HUES48 (cell line): ENCODE measurements around the gene TRIM7.
"Not testable (repeated sequence)": the region's sequence is repeated elsewhere in the genome, so short reads cannot be mapped to it uniquely, and the experiment has no call there.

Experiments used
- H3K27ac ChIP-seq: one replicate; pipeline ENCODE4 v1.7.0; 2013; ENCODE audit warnings: low read depth, low read length, inconsistent platforms
- H3K27me3 ChIP-seq: 2 replicates; pipeline ENCODE4 v1.6.1; 2013; ENCODE audit warnings: mild to moderate bottlenecking, low read length; ENCODE audit not compliant: control insufficient read depth, insufficient read depth
- H3K36me3 ChIP-seq: 2 replicates; pipeline ENCODE4 v1.6.1; 2013; ENCODE audit warnings: low read length; ENCODE audit not compliant: control insufficient read depth, insufficient read depth
- H3K4me1 ChIP-seq: 2 replicates; pipeline ENCODE4 v1.6.1; 2013; ENCODE audit warnings: mild to moderate bottlenecking, low read length; ENCODE audit not compliant: control insufficient read depth, insufficient read depth
- H3K4me3 ChIP-seq: 2 replicates; pipeline ENCODE4 v1.5.1; 2013; ENCODE audit warnings: mild to moderate bottlenecking, low read depth, low read length
- H3K9ac ChIP-seq: 2 replicates; pipeline ENCODE4 v1.6.1; 2013; ENCODE audit warnings: mild to moderate bottlenecking, low read depth, low read length, moderate library complexity
- H3K9me3 ChIP-seq: 2 replicates; pipeline ENCODE4 v1.6.1; 2013; ENCODE audit warnings: low read length; ENCODE audit not compliant: control insufficient read depth, insufficient read depth

The TRIM7 gene

DNA sequence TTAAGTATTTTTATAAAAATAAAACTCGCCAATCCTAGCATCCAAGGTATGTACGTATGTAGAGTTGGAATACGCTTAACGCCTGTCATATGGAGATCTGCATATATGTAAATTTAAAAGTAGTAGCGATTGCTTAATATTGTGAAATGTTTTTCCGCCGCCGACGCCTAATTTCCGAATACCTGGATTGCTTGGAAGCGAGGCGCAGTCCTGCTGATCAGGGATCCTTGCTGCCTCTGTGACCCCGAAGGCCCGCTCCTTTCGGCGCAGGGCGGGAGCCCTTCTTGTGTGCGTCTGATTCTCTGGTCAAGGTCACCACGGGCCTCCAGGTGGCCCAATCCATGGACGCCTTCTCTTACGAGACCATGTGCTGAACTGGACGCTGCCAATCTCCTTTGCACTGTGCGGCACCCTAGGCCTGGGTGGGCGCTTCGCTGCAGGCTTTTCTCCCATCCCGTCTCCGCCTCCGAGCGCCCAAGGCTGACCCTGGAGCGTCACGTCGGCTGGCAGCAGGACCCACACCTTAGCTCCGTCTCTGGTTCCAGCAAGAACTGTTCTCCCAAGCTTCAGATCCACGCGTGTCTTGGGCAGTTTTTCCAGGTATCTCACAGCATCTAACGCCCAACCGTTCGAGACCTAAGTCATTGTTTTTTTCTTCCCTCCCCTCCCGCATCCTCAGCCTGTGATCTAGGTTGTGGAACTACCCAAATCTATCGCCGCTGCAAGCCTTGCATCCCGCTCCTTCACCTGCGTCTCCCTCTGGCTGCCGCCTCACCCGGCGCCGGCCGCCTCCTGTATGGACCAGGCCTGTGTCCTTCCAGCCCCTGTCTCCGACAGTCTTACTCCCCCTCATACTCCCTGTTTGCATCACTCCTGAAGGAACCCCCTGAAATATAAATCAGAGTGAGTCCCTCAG lies 14.5 kb upstream of the TRIM7 start:
- no peak overlapping the region for H3K9ac ChIP-seq
- H3K27me3 ChIP-seq = peaks cover 13% of the 10 kb centered on the region
- H3K4me3 ChIP-seq = no peak overlapping the region
- H3K4me1 ChIP-seq = no peaks in the 10 kb centered on the region
- no peak overlapping the region for H3K27ac ChIP-seq
- no peaks in the 10 kb centered on the region for H3K36me3 ChIP-seq
- H3K9me3 ChIP-seq = no peaks in the 10 kb centered on the region

DNA sequence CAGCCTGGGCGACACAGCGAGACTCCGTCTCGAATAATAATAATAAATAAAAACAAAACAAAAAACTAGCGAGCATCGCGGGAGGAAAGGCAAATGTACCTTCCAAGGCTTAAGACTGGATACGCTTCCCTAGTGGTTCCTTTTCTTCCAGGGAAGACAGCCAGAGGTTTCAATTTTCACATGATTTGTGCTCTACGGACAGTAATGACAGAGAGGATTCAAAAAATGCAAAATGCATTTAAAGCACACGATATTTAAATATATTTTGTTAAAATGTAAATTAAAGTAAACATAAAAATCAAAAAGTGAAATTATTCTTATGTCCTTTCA lies 13.8 kb upstream of the TRIM7 start:
- peak overlapping the region; percentile 80 for H3K4me3 ChIP-seq
- no peaks in the 10 kb centered on the region for H3K9me3 ChIP-seq
- H3K36me3 ChIP-seq = no peaks in the 10 kb centered on the region
- H3K4me1 ChIP-seq = no peaks in the 10 kb centered on the region
- H3K27ac ChIP-seq = no peak overlapping the region
- H3K27me3 ChIP-seq = peaks cover 13% of the 10 kb centered on the region
- H3K9ac ChIP-seq = no peak overlapping the region

DNA sequence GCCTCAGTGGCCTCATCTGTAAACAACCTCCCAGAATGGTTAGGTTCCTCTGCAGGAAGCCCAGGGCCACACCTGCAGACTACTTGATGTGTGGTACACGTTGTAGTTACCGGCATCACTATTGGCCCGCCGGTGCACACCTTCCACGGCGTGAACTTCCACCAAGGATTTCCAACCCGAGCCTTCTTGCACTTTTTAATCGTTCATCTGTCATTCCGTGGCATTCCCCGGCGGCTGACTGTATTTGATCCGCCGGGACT lies 12.7 kb upstream of the TRIM7 start:
- Histone ChIP-seq H3K9ac (no peak overlapping the region), H3K9me3 (no peaks in the 10 kb centered on the region), H3K36me3 (no peaks in the 10 kb centered on the region), H3K4me1 (no peaks in the 10 kb centered on the region), H3K27me3 (peaks cover 13% of the 10 kb centered on the region), H3K4me3 (peak overlapping the region; percentile 80), H3K27ac (no peak overlapping the region)

- no peak overlapping the region for H3K9ac ChIP-seq
- H3K27me3 ChIP-seq = peaks cover 13% of the 10 kb centered on the region
- peak overlapping the region; percentile 80 for H3K4me3 ChIP-seq
- no peaks in the 10 kb centered on the region for H3K9me3 ChIP-seq
- H3K4me1 ChIP-seq = no peaks in the 10 kb centered on the region
- H3K27ac ChIP-seq = no peak overlapping the region
- no peaks in the 10 kb centered on the region for H3K36me3 ChIP-seq
These were observed 12.3 kb upstream of the TRIM7 start for GRCh38 chr5:181217111-181217802.

DNA sequence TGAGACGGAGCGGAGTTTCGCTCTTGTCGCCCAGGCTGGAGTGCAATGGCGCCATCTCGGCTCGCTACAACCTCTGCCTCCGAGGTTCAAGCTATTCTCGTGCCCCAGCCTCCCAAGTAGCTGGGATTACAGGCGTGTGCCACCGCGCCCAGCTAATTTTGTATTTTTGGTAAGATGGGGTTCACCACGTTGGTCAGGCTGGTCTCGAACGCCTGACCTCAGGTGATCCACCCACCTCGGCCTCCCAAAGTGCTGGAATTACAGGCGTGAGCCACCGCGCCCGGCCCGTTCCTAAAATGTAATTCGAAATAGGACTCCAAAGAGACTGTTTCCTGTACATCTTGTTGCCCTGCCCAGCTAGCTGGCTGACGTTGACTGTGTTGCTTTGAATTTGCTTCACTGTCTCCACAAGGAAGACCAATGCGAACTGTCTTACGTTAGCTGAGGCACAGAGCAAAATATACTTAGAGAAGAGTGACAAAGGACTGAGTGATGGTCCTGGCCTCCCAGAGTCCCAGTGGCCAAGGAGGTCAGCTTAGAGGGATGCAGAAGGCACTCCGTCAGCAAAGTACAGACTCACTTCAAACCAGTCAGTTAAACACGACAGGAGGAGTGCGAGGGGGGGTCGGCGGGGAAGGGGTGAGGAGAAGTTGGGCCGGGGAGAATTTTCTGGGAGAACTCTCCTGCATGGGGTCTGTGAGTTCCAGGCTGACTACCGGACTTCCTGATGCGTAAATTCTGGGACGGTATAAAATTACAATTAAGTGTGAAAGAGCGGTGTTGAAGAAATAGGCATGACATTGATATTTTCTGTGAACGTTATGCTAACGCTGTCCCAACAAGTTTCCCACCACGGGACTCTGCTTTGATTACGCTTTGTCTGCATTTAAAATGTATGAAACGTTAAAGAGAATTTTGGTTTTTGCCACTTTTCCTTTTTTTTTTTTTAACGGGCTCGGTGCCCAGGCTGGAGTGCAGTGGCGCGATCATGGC lies 11.3 kb upstream of the TRIM7 start:
- Histone ChIP-seq H3K4me1 (no peaks in the 10 kb centered on the region), H3K9me3 (no peaks in the 10 kb centered on the region), H3K4me3 (peak overlapping the region; percentile 80), H3K27me3 (peaks cover 13% of the 10 kb centered on the region), H3K9ac (no peak overlapping the region), H3K36me3 (no peaks in the 10 kb centered on the region), H3K27ac (no peak overlapping the region)

- peaks cover 13% of the 10 kb centered on the region for H3K27me3 ChIP-seq
- not testable (repeated sequence) for H3K9ac ChIP-seq, H3K36me3 ChIP-seq, H3K4me3 ChIP-seq, H3K4me1 ChIP-seq, H3K27ac ChIP-seq, H3K9me3 ChIP-seq
These were observed 9.3 kb upstream of the TRIM7 start for GRCh38 chr5:181214249-181214648.

- Histone ChIP-seq H3K4me3 (no peak overlapping the region), H3K9ac (no peak overlapping the region), H3K36me3 (no peaks in the 10 kb centered on the region), H3K9me3 (no peaks in the 10 kb centered on the region), H3K4me1 (no peaks in the 10 kb centered on the region), H3K27ac (no peak overlapping the region), H3K27me3 (peaks cover 13% of the 10 kb centered on the region)
These were observed 7.9 kb upstream of the TRIM7 start for GRCh38 chr5:181212934-181213333.

DNA sequence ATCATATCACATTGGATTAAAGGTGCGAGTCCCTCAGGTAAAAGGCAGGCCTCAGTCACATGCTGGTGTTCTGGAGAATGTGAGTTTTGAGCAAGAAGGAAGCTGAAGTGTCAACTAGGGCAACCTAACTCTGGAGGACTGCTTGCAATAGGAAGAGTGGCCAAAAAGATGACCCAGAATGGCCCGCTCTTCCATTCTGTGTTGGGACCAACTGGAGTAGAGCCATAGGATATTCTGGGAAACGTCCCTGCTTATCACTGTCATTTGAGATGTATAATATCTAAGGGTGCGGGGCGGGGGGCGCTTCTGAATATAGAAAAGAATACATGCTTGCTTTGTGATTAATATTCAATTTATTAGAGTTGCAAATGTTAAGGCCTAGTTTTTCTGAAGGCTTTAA lies 7.1 kb upstream of the TRIM7 start:
- H3K27ac ChIP-seq = no peak overlapping the region
- H3K9me3 ChIP-seq = no peaks in the 10 kb centered on the region
- H3K4me1 ChIP-seq = no peaks in the 10 kb centered on the region
- H3K9ac ChIP-seq = no peak overlapping the region
- H3K4me3 ChIP-seq = no peak overlapping the region
- no peaks in the 10 kb centered on the region for H3K36me3 ChIP-seq
- peaks cover 10% of the 10 kb centered on the region for H3K27me3 ChIP-seq

GRCh38 chr5:181211208-181211607 lies 6.2 kb upstream of the TRIM7 start:
- no peak overlapping the region for H3K9ac ChIP-seq
- no peak overlapping the region for H3K4me3 ChIP-seq
- no peaks in the 10 kb centered on the region for H3K9me3 ChIP-seq
- no peak overlapping the region for H3K27ac ChIP-seq
- H3K27me3 ChIP-seq = peaks cover 7% of the 10 kb centered on the region
- H3K4me1 ChIP-seq = no peaks in the 10 kb centered on the region
- H3K36me3 ChIP-seq = no peaks in the 10 kb centered on the region

- H3K4me3 ChIP-seq, H3K27me3 ChIP-seq, H3K4me1 ChIP-seq, H3K9ac ChIP-seq, H3K27ac ChIP-seq, H3K9me3 ChIP-seq, H3K36me3 ChIP-seq: not testable (repeated sequence)
These were observed 5.7 kb upstream of the TRIM7 start for GRCh38 chr5:181210698-181211097.

GRCh38 chr5:181210148-181210547 lies 5.2 kb upstream of the TRIM7 start:
- not testable (repeated sequence) for H3K4me3 ChIP-seq, H3K9ac ChIP-seq, H3K36me3 ChIP-seq, H3K9me3 ChIP-seq, H3K4me1 ChIP-seq, H3K27ac ChIP-seq
- H3K27me3 ChIP-seq = peaks cover 14% of the 10 kb centered on the region
